Activated CD8-positive, alpha-beta memory T cell treated with anti-CD3 and anti-CD28 coated beads, Interleukin-2, amount 50 U/mL, for 48 hours (primary cell): ENCODE results near the gene AGT.
"Not testable (repeated sequence)": the region's sequence is repeated elsewhere in the genome, so short reads cannot be mapped to it uniquely, and the experiment has no call there.

Source experiments
- DNase-seq: peaks from one replicate; pipeline ENCODE4 v3.0.0-alpha.2; 2020

AGT gene

GRCh38 chr1:230706887-230707731 is 6.8 kb downstream of the AGT start:
- DNase-seq = no peak

DNA sequence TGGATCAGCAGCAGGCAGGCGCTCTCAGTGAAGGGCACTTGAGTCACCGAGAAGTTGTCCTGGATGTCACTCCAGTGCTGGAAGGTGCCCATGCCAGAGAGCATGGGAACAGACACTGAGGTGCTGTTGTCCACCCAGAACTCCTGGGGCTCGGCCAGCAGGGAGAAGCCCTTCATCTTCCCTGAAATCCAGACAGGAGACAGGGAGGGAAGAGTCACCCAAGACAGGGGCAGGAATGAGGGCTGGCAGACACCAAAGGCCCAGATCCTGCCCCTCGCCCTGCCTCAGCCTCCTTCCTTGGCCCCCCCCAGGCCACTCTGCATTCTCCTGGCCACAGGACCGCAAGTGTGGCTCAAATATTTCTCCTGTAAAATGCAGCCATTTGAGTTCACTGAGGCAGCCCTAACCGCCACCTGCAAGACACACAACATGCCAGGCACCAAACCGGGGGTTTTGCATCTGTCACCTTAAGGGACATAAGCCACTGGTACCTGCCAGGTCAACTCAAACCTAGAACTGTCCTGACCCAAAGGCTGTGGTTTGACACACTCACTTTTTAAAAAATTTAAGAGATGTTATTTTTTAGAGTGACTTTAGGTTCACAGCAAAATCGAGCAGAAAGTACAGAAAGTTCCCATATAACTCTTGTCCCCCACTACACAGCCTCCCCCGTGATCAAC is 7.8 kb downstream of the AGT start:
- DNase-seq = no peak

GRCh38 chr1:230705289-230706019 is 8.5 kb downstream of the AGT start:
- no peak for DNase-seq

DNA sequence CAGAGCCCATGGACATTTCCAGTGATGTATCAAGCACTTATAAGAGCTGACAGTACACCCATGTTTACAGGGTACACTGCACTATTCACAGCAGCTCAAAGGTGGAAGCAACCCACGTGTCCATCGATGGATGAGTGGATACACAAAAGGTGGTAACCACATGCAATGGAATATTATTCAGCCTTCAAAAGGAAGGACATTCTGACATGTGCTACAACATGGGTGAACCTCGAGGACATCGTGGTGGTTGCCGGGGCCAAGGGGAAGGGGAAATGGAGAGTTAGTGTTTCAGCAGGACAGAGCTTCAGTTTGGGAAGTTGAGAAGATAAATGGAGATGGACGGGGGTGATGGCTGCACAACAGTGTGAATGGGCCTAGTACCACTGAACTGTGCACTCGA is 9.1 kb downstream of the AGT start:
- DNase-seq = no peak

DNA sequence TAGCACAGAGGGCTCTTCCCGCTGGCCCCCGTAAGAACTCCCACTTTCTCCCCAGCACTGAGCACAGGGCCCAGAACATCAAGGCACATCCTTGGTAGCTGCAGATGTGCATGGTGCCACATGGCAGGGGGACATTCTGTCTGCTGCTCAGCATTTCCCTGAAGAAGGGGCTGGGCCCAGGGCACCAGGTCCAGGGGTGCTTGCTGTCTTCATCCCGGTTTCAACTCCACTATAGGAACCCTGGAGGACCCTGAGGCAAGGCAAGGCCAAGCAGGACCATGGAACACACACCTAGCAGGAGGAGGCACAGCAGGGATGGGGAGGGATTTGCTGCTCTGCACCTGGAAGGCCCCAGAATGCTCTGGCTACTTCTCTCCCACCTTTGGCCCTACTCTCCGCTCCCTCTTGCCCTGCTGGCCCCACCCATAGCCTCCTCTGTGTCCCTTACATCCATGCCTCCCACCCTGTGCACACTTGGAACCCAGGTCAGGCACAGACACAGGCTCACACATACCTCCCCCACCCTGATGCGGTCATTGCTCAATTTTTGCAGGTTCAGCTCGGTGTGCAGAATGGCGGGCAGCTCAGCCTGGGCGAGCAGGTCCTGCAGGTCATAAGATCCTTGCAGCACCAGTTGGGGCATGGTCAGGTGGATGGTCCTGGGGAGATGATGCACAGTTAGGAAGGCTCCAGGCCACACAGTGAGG is 10.1 kb downstream of the AGT start:
- no peak for DNase-seq

DNA sequence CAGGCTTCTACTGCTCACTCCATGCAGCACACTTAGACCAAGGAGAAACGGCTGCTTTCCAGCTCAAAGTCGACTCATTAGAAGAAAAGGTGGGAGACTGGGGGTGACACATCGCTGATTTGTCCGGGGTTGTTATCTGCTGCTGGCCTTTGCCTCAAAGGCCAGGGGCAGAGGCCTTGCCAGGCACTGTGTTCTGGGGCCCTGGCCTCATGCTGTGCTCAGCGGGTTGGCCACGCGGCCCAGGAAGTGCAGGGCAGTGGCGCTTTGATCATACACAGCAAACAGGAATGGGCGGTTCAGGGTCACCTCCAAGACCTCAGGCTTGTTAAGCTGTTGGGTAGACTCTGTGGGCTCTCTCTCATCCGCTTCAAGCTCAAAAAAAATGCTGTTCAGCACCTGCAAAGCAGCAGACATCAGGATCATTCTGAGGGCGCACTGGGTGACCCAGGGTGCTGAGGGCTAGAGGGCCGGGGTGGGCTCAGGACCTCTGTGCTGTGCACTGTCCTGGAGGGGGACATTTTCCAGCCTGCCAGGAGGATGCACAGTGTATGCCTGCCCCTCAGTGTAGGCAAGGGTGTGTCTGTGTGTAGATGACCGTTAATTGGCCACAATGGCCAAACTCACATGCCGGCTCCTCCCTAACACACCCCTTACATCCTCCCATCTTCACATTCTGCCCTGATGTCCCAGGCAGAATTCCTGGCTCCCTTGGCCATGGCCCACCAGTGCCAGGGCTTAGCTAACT is 10.8 kb downstream of the AGT start:
- no peak for DNase-seq

- no peak for DNase-seq
Observed at GRCh38 chr1:230701895-230702768, 11.8 kb downstream of the AGT start.

DNA sequence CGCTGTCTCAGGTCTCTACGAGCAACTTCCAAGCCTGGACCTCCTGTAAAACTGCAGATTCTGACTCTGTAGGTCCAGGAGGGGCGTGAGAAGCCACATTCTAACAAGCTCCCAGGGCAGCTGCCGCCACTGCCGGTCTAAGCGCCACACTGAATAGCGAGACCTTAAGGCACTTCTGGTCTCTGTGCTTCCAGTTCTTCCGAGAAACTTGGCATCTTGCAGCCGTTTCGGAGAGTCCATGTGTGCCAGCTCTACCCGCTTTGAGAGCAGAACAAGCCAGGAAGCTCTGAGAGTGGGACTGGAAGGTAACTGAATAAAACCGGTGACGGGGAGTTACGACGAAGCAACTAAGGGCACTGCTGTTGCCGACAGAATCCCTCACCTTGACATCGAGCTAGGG is 12.5 kb downstream of the AGT start:
- DNase-seq = no peak

- DNase-seq = no peak
Observed at GRCh38 chr1:230700132-230700531, 13.8 kb downstream of the AGT start.

GRCh38 chr1:230699716-230700115 is 14.2 kb downstream of the AGT start:
- no peak for DNase-seq

DNA sequence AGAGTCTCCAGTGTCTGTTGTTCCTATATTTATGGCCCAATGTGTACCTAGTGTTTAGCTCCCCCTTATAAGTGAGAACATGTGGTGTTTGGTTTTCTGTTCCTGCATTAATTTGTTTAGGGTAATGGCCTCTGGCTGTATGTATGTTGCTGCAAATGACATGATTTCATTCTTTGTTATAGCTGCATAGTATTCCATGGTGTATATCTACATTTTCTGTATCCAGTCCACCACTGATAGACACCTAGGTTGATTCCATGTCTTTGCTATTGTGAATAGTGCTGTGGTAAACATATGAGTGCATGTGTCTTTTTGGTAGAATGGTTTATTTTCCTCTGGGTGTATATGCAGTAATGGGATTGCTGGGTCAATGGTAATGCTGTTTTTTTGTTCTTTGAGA is 15.0 kb downstream of the AGT start:
- DNase-seq = not testable (repeated sequence)

DNA sequence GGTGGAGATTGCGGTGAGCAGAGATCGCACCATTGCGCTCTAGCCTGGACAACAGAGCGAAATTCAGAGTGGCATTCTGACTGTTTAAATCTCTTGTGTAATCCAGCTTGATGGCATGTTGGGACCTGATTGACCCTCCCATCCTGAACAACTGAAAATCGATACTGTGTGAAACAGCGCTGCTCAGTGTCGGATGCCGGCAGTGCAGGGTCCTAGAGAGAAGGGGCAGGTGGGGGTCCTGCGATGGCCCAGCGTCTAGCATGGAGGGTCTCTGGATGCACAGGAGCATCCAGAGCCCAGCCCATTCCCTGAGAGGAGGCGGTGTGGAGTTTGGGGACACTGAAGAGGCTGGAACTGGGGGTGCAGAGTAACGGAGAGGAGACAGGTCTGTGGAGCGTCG is 15.8 kb downstream of the AGT start:
- no peak for DNase-seq

DNA sequence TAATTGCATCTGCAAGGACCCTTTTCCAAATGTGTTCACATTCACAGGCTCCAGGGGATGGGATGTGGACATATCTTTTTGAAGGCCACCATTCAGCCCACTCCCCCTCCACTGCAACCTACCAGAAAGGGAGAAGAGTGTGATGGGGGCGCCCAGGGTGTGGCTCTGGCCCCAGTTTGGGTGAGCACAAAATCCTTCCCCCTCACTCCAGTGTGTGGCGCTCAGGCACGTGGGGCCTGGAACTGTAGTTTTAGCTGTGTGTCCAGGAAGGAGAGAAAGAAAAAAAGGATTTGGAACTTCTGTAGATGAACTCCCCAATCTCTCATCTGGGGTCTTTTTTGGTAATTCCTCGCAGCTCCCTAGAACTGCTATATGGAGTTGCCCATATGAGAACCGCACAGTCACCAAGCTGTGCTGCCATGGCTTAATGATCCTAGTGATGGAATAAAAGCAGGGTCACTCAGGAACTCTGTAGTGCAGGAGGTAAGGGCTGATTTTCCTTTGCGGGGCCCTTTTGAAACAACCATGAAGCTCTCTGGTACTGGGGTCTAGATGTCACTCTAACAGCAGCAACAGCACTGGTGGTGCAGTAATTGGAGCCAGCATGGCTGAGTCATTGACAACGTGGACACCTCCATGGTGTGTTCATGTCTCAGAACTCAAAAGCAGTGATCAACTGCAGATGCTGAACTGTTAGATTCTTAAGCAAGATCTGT is 17.0 kb downstream of the AGT start:
- DNase-seq = no peak

DNA sequence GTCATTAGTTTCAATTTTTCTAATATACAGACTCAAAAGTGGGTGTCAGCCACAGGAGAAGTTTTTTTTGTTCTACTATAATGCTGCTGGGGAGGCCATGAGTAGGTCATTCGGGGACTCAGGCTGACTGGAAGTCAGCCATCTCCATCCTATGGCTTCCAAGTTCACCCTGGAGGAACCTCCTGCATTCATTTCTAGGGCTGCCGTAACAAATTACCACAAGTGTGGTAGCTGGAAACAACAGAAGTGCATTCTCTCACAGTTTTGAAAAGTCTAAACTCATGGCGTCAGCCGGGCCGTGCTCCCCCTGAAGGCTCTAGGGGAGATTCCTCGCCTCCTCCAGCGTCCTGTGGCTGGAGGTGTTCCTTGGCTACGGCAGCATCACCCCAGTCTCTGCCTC is 17.7 kb downstream of the AGT start:
- no peak for DNase-seq

DNA sequence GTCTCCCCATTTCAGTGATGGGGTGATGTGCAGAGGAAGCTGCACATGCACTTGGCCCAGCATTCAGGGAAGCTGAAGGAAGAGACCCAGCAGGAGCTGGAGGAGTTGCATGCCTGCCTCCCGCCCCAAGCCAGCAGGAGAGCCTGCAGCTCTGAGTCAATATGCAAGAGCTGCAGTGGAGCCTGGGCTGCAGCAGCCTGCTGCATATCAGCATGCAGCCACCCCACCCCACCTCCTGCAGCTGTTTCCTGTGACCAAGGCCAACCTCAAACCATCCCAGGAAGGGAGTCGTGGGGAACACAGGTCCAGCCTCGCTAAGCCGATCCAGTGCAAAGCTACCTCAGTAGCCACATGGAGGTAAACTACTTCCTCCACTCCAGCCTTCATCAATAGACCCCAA is 18.9 kb downstream of the AGT start:
- no peak for DNase-seq

- no peak for DNase-seq
Observed at GRCh38 chr1:230694464-230694863, 19.5 kb downstream of the AGT start.

DNA sequence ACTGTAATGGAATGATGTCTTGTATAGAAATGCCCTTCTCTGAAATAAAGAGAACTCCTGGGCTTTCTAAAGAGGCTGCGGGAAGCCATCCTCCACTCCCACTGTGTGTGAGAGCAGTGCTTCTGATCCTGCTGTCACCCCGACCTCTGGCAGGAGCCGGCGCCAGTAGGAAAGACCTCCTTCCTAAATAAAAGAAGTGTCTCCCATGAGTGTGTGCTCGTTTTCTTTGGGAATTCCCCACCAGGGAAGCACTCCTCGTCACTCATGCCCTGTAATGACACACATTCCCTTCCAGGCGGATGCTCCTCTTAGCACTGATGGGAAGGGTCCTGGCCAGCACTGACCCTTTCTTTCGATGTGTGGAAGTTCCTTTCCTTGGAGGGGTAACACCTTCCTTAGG is 20.1 kb downstream of the AGT start:
- no peak for DNase-seq

- DNase-seq = no peak
Observed at GRCh38 chr1:230693221-230693620, 20.7 kb downstream of the AGT start.

DNA sequence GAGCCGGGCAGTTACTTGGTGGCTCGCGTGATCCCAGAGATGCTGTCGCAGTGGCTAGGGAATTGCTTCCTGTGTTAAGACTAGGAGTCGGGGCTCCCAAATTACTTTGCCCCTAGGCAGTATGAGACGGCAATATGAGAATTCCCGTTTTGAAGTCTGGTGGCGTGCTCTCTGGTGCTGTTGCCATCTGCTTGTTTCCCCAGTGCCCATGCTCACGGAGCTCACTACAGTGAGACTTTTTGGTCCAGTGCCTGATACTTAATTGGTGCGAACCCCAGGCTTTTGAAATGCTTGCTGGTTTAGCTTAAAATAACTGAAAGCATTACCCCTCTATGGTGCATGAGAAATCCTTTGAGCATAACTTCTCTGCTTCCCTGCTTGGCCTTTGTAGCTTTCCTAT is 22.3 kb downstream of the AGT start:
- no peak for DNase-seq

DNA sequence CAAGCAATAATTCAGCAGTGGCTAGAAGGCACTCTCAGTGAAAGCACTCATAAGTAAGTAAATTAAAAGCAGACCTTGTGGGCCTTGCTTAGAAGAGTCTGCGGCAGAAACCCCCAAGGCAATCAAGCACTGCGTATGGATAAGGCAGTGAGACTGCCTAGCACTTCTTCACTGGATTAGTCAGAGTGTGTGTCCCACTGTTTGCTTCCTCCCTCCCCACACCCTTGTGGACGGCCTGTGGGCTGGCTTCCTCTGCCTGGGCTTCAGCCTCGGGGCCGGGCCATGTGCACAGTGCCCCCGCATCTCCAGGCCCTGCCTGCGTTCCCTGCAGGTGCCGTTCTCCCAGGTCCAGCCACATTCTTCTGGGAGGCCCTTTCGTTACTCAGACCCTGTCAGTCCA is 23.8 kb downstream of the AGT start:
- no peak for DNase-seq

DNA sequence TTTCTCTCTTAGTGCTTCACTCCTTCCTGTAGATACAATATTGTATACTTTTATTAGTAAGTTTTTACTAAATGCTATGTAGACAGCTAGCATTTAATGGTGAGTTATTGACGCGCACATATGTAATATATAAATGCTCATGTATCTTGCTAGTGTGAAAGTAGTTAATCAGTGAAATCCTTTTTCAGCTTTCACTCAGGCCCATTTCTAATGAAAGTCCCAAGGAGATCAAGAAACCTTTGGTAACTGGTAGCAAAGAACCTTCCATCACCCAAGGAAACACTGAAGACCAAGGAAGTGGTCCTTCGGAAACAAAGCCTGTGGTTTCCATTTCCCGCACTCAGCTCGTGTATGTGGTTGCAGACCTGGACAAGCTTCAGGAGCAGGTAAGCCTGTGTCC is 27.2 kb downstream of the AGT start:
- no peak for DNase-seq
